Activated CD8-positive, alpha-beta memory T cell treated with anti-CD3 and anti-CD28 coated beads for 48 hours (primary cell): ENCODE data around the gene ATXN2.
"Not testable (repeated sequence)": the region's sequence is repeated elsewhere in the genome, so short reads cannot be mapped to it uniquely, and the experiment has no call there.

Experiments
- DNase-seq, 3 experiments: peaks; one replicate each; pipeline ENCODE4 v3.0.0-alpha.2; 2020; ENCODE audit warnings: low read depth in 2 of 3, low spot score in 2 of 3

ATXN2 gene, protein sequence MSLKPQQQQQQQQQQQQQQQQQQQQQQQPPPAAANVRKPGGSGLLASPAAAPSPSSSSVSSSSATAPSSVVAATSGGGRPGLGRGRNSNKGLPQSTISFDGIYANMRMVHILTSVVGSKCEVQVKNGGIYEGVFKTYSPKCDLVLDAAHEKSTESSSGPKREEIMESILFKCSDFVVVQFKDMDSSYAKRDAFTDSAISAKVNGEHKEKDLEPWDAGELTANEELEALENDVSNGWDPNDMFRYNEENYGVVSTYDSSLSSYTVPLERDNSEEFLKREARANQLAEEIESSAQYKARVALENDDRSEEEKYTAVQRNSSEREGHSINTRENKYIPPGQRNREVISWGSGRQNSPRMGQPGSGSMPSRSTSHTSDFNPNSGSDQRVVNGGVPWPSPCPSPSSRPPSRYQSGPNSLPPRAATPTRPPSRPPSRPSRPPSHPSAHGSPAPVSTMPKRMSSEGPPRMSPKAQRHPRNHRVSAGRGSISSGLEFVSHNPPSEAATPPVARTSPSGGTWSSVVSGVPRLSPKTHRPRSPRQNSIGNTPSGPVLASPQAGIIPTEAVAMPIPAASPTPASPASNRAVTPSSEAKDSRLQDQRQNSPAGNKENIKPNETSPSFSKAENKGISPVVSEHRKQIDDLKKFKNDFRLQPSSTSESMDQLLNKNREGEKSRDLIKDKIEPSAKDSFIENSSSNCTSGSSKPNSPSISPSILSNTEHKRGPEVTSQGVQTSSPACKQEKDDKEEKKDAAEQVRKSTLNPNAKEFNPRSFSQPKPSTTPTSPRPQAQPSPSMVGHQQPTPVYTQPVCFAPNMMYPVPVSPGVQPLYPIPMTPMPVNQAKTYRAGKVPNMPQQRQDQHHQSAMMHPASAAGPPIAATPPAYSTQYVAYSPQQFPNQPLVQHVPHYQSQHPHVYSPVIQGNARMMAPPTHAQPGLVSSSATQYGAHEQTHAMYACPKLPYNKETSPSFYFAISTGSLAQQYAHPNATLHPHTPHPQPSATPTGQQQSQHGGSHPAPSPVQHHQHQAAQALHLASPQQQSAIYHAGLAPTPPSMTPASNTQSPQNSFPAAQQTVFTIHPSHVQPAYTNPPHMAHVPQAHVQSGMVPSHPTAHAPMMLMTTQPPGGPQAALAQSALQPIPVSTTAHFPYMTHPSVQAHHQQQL

GRCh38 chr12:111598637-111599452 is at the start of gene ATXN2:
Gene ATXN2 (minus strand): TSS chr12:111599315. CDS start chr12:111599034, 281 bp downstream.
- peak in 2 of 3 experiments; percentile 1 to 26 for DNase-seq

- no peak for DNase-seq
These were observed 46.3 kb upstream of the ATXN2 start for GRCh38 chr12:111645433-111645832.

- DNase-seq = no peak
These were observed 44.3 kb upstream of the ATXN2 start for GRCh38 chr12:111643427-111643826.

- no peak for DNase-seq
These were observed 43.7 kb upstream of the ATXN2 start for GRCh38 chr12:111642681-111643426.

- no peak for DNase-seq
These were observed 41.4 kb upstream of the ATXN2 start for GRCh38 chr12:111640506-111640905.

DNA sequence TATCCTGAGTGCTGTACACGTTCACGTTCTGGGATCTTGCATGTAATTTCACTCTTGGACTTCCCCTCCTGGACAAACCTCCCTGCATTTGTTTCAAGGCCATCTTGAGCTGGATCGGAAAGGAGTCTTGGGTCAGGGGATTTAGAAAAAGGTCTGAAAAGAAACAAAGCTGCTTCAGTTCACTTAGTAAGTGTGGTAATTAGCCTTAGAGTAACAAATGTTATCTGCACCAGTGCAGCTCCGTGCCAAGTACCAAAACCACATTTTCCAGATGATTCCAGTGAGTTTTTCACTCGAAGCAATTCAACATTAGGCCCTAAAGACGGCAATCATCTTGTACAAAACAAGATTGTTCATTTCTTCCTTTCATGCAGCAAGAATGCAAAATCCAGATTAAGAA is 39.4 kb upstream of the ATXN2 start:
- DNase-seq = no peak

DNA sequence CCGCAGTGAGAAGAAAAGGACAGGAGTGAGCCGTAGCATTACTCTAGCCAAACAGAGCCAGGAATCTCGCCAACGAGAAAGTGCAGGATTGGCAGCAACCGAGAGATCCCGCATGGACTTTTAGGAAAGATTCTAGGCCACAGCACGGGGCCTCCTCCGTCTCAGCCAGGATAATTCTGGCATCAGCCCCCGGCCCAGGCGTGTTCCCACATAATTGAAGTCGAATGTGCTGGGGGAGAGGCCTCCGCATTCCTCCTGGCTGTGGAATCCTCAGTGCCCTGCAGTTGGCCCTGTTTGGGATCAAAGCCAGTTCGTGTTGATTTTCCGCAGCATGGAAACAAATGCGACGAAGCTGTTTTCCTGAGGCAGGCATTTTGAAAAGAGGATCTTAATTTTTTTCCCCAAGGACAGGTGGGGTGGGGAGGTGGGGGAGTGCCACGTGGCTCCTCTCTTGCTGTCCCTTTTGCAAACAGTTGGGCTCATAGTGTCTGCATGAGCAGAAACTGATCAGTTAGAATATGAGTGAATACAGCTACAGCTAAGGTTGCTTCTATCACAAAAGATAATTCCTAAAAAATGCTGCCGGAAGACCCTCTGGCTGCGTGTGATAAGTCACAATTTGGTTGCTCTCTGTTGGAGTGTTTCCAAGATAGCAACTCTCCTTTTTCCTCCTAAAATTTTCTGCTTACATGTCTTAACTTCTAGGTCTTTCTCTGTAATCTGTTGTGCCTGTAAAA is 37.3 kb upstream of the ATXN2 start:
- DNase-seq = no peak

DNA sequence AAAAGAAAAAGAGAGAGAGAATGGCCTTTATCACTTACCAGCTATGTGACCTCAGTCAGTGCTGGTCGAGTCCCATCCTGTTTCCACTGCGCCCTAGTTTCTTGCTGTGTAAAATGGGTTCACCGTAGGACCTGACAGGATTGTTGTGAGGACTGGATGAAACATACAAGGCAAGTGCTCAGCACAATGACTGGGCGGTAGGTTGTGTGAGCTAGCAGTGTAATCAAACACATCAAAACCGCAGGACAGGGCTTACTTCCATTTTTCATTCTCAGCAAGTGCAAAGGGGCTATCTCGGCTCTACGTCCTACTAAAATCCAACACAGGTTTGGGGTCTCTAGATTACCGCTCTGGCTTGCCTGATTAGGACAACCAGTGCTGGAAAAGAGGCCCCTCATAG is 36.4 kb upstream of the ATXN2 start:
- DNase-seq = no peak

GRCh38 chr12:111628505-111629260 is 29.6 kb upstream of the ATXN2 start:
- DNase-seq = no peak

DNA sequence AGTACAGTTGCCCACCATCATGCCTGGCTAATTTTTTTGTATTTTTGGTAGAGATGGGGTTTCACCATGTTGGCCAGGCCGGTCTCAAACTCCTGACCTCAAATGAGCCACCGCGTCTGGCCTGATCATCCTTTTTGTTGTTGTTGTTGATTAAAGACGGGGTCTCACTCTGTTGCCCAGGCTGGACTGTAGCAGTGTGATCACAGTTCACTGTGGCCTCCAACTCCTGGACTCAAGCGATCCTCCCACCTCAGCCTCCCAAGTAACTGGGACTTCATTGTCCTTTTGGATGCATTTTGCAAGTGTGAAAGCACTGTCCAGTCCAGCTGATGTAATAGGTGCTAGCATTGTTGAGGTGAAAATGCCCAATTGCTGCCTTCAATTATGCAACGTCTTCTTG is 27.1 kb upstream of the ATXN2 start:
- no peak for DNase-seq

DNA sequence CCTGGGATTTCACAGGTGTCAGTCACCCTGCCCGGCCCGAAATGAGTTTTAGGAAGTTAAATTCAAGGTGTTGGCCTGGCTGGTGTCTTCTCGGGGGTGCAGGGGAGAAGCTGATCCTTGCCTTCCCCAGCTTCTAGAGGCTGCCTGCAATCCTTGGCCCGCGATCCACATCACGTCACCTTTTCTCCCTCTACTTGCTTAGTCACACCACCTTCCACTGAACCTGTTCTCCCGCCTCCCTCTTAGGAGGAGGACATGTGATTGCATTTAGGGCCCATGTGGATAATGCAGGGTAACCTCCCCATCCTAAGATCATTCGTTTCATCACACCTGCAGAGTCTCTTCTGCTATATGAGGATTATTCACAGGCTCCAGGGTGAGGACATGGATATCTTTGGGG is 25.4 kb upstream of the ATXN2 start:
- DNase-seq = no peak

DNA sequence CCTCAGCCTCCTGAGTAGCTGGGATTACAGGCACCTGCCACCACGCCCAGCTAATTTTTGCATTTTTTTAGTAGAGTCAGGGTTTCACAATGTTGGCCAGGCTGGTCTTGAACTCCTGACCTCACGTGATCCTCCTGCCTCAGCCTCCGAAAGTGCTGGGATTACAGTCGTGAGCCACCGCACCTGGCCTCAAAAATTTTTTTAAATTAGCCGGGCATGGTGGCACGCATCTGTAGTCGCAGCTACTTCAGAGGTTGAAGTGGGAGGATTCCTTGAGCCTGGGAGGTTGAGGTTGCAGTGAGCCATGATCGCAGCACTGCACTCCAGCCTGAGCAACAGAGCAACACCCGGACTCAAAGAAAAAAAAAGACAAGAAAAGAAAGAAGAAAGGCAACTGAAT is 18.7 kb upstream of the ATXN2 start:
- DNase-seq = not testable (repeated sequence)

DNA sequence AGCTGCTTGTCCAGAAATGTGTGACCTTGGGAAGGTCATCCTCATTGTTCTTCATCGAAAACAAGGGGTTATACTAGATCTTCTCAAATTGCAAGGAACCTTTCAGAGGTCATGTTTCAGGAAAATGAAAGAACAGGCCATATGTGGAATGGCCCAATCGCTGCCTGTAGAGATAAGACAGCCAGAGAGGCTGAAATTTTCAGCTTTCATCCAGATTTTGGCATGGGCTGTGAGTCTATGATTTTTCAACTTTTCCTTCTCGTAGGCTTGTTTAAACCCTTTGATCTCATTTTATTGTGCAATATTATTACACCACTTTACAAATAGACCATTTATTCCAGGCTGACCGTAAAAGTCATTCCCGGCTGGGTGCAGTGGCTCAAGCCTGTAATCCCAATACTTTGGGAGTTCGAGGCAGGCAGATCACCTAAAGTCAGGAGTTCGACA is 17.1 kb upstream of the ATXN2 start:
- DNase-seq = no peak

DNA sequence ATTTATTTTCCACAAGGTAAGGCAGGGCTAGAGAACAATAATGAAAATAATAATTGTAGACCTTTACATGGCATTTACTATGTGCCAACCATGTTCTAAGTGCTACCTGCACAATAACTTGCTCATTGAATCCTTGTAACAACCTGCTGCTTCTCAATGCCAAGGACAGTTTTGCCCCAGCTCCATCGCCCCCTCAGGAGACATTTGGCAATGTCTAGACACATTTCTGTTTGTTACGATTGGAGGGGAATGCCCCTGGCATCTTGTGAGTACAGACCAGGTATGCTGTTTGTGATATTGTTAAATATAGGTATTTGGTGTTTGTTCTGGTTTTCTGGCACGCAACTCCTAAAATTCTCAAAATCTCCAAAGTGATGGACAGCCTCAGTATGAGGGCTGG is 8.1 kb upstream of the ATXN2 start:
- DNase-seq = no peak

- DNase-seq = no peak
These were observed 7.7 kb upstream of the ATXN2 start for GRCh38 chr12:111606767-111607230.

- DNase-seq = no peak
These were observed 7.0 kb upstream of the ATXN2 start for GRCh38 chr12:111605911-111606766.

DNA sequence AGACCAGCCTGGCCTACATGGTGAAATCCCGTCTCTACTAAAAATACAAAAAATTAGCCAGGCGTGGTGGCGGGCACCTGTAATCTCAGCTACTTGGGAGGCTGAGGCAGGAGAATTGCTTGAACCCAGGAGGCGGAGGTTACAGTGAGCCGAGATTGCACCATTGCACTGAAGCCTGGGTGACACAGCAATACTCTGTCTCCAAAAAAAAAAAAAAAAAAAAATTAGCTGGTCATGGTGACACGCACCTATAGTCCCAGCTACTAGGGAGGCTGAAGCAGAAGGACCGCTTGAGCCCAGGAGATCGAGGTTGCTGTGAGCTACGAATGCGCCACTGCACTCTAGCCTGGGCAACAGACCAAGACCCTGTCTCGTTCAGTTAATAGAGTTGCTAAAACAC is 3.7 kb upstream of the ATXN2 start:
- DNase-seq = not testable (repeated sequence)

GRCh38 chr12:111602348-111602747 is 3.2 kb upstream of the ATXN2 start:
- no peak for DNase-seq
